Ectodermal cell (in vitro differentiated cells): ENCODE results near the gene SLC38A4.

Experiments used
- H3K27ac ChIP-seq: 2 replicates; pipeline ENCODE4 v1.7.0; 2013; ENCODE audit warnings: mild to moderate bottlenecking, low read depth, low read length; ENCODE audit not compliant: insufficient read depth, poor library complexity, severe bottlenecking
- H3K27me3 ChIP-seq: 2 replicates; pipeline ENCODE4 v1.7.0; 2013; ENCODE audit warnings: mild to moderate bottlenecking, low read length; ENCODE audit not compliant: insufficient read depth, control insufficient read depth, poor library complexity, severe bottlenecking
- H3K36me3 ChIP-seq: one replicate; pipeline ENCODE4 v1.7.0; 2013; ENCODE audit warnings: low read length; ENCODE audit not compliant: control insufficient read depth, insufficient read depth
- H3K4me1 ChIP-seq: one replicate; pipeline ENCODE4 v1.7.0; 2013; ENCODE audit warnings: low read length; ENCODE audit not compliant: control insufficient read depth, insufficient read depth
- H3K4me3 ChIP-seq: 2 replicates; pipeline ENCODE4 v1.7.0; 2013; ENCODE audit warnings: low read depth, low read length, control low read depth; ENCODE audit not compliant: insufficient read depth
- H3K9me3 ChIP-seq: 2 replicates; pipeline ENCODE4 v1.7.0; 2013; ENCODE audit warnings: mild to moderate bottlenecking, low read length, moderate library complexity; ENCODE audit not compliant: control insufficient read depth
- WGBS, 2 experiments: methylation state at CpG; one replicate each; pipeline ENCODE4 v1.1.7; 2013; ENCODE audit warnings: missing lambda C conversion rate in 2 of 2; 5-methylcytosine and 5-hydroxymethylcytosine counted together

The SLC38A4 gene

GRCh38 chr12:46779879-46780278 lies 45.9 kb downstream of the SLC38A4 start:
- H3K27ac ChIP-seq: no peak overlapping the region
- H3K36me3 ChIP-seq: no peaks in the 10 kb centered on the region
- H3K9me3 ChIP-seq: no peaks in the 10 kb centered on the region
- H3K4me3 ChIP-seq: no peak overlapping the region
- no peaks in the 10 kb centered on the region for H3K27me3 ChIP-seq
- H3K4me1 ChIP-seq: no peaks in the 10 kb centered on the region

- H3K36me3 ChIP-seq: no peaks in the 10 kb centered on the region
- WGBS, 2 experiments: 94% methylated on average over 1 of the region's 1 CpG; no CpG with 5 or more reads in 1 of the 2 experiments
- H3K4me3 ChIP-seq: no peak overlapping the region
- H3K9me3 ChIP-seq: no peaks in the 10 kb centered on the region
- no peak overlapping the region for H3K27ac ChIP-seq
- no peaks in the 10 kb centered on the region for H3K27me3 ChIP-seq
- H3K4me1 ChIP-seq: no peaks in the 10 kb centered on the region
Observed at GRCh38 chr12:46779063-46779462, 46.7 kb downstream of the SLC38A4 start.

DNA sequence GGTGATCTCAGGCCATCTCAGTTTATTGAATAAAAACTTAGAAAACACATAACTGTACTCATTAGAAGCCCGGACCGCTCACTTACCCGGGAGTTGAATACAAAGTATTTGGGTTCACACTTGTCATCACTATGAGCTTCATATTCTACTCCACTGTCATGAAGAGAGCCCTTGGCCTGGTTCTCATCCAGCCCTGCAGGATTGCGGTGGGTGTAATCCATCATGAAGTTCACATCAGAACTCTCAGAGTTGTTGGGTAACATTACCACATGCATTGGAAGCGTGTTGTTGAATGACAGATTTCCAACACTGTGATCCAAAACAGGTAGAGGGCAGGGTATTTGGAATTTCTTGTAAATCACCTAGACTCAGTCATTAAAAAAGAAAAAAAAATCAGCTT lies 47.4 kb downstream of the SLC38A4 start:
- Histone ChIP-seq H3K36me3 (no peaks in the 10 kb centered on the region), H3K27me3 (no peaks in the 10 kb centered on the region), H3K27ac (no peak overlapping the region), H3K4me3 (no peak overlapping the region), H3K4me1 (no peaks in the 10 kb centered on the region), H3K9me3 (no peaks in the 10 kb centered on the region)
- 91 to 97% methylated on average over 5 of the region's 5 CpGs for WGBS, 2 experiments

GRCh38 chr12:46777587-46777986 lies 48.2 kb downstream of the SLC38A4 start:
- Histone ChIP-seq H3K36me3 (no peaks in the 10 kb centered on the region), H3K27me3 (no peaks in the 10 kb centered on the region), H3K9me3 (no peaks in the 10 kb centered on the region), H3K27ac (no peak overlapping the region), H3K4me1 (no peaks in the 10 kb centered on the region), H3K4me3 (no peak overlapping the region)
- WGBS, 2 experiments: 67 to 71% methylated on average over 4 of the region's 4 CpGs

DNA sequence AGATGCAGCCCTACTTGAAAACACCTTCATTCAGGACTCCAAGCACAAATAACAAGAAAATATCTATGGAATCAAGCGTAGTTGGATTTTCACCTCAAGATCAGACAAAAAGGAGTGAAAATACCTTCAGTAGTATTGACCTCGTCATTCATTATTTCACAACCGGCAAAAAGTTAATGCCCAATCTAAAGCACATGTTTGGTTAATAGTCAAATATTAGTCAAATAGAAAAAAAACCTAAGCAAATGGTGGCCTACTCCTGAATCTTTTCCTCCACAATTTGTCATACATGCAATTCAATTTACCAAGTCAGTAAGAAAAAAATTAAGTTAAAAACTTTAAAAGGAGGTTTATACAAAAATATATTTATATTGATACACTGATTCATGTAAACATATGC lies 50.0 kb downstream of the SLC38A4 start:
- Histone ChIP-seq H3K36me3 (no peaks in the 10 kb centered on the region), H3K9me3 (no peaks in the 10 kb centered on the region)
- 85 to 88% methylated on average over 1 to 3 of the region's 3 CpGs for WGBS, 2 experiments

DNA sequence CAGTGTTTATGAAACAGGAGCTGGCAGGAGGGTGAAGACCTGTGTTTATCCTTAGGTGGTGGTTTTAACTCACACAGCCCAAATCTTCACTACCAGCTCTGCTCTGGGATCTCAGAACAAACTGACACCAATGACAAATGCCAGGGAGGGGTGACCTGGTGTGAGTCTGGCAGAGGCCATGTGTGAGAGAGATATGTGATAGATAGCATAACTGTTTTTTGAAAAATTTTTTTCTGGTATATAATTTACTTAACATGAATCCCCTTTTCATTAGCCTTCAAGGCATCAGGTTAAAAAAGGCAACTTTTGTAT lies 51.5 kb downstream of the SLC38A4 start:
- no peaks in the 10 kb centered on the region for H3K36me3 ChIP-seq
- H3K9me3 ChIP-seq: no peaks in the 10 kb centered on the region
- no peak overlapping the region for H3K27ac ChIP-seq
- no peaks in the 10 kb centered on the region for H3K27me3 ChIP-seq
- no peak overlapping the region for H3K4me3 ChIP-seq
- peaks cover 23% of the 10 kb centered on the region for H3K4me1 ChIP-seq

More for the DNA sequence above, 50.0 kb downstream of the SLC38A4 start:
- peaks cover 13% of the 10 kb centered on the region for H3K4me1 ChIP-seq
- no peak overlapping the region for H3K4me3 ChIP-seq
- no peaks in the 10 kb centered on the region for H3K27me3 ChIP-seq
- no peak overlapping the region for H3K27ac ChIP-seq

GRCh38 chr12:46773586-46774321 lies 52.0 kb downstream of the SLC38A4 start:
- WGBS, 2 experiments: 92 to 94% methylated on average over 4 of the region's 4 CpGs
- H3K36me3 ChIP-seq: no peaks in the 10 kb centered on the region
- peaks cover 25% of the 10 kb centered on the region for H3K4me1 ChIP-seq
- H3K27me3 ChIP-seq: no peaks in the 10 kb centered on the region
- H3K9me3 ChIP-seq: no peaks in the 10 kb centered on the region
- H3K4me3 ChIP-seq: no peak overlapping the region
- H3K27ac ChIP-seq: no peak overlapping the region

- H3K27me3 ChIP-seq: no peaks in the 10 kb centered on the region
- H3K9me3 ChIP-seq: no peaks in the 10 kb centered on the region
- no peaks in the 10 kb centered on the region for H3K36me3 ChIP-seq
- WGBS, 2 experiments: 57 to 60% methylated on average over 1 of the region's 1 CpG
- H3K27ac ChIP-seq: peak overlapping the region; percentile 27
- no peak overlapping the region for H3K4me3 ChIP-seq
- peaks cover 25% of the 10 kb centered on the region for H3K4me1 ChIP-seq
Observed at GRCh38 chr12:46771268-46771827, 54.4 kb downstream of the SLC38A4 start.

DNA sequence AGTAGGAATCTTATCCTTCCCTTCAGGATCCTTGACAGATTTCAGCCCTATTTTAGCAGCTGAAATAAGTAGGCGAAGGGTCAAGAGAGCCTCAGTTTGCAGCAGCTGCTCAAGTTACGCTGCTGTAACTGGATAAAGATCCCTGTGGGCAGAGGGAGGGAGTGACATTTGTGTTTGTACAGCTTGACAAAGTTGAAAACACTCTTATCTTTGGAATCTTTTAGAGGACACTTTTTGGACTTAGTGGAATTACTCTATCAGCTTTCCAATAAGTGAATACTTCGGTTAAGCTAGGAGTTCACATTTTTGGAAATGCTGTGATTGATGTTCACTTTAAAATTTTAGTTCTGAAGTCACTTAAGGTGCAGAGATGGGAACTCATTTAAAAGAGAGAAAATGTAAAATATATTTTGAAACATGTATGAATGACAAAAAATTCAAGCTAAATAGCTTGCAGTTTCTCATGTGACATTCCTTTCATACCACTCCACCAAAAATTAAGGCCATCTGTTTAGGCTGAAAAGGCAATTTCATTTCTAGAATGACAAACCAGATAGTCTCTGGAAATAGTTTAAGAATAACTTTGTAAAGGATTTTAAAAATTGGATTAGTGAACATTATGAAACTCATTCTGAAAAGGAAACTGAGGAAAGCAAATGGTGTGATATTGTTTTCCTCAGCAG lies 55.2 kb downstream of the SLC38A4 start:
- Histone ChIP-seq H3K4me3 (no peak overlapping the region), H3K9me3 (no peaks in the 10 kb centered on the region), H3K36me3 (no peaks in the 10 kb centered on the region), H3K27me3 (no peaks in the 10 kb centered on the region), H3K4me1 (peaks cover 25% of the 10 kb centered on the region), H3K27ac (peak overlapping the region; percentile 70)
- 33 to 39% methylated on average over 3 of the region's 3 CpGs for WGBS, 2 experiments

DNA sequence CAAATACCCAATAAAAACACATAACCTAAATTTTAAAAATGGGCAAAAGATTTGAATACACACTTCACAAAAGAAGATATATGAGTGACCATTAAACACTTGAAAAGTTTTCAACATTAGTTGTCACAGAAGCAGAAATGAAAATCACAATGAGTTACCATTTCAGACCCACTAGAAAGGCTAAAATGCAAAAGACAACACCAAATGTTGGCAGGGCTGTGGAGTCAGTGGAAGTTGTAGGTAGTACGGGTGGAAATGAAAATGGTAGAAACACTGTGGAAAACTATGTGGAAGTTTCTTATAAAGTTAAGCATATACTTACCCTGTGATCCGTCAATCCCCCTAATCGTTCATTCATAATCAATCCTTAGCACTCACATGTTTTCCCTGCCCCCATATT lies 61.8 kb downstream of the SLC38A4 start:
- Histone ChIP-seq H3K9me3 (no peaks in the 10 kb centered on the region), H3K4me1 (no peaks in the 10 kb centered on the region), H3K36me3 (no peaks in the 10 kb centered on the region), H3K27ac (no peak overlapping the region), H3K27me3 (no peaks in the 10 kb centered on the region), H3K4me3 (no peak overlapping the region)
- 45% methylated on average over 2 of the region's 3 CpGs for WGBS, 2 experiments
